ENCODE results near the gene SLC9A9. TPM values are rescaled to one million over a fixed set of nuclear protein-coding genes. Genes with fewer than 3 reads are reported as not detected.

SLC9A9 gene
- total and polyA plus RNA-seq, 2 donors (not counting 1 experiment from before 2014, with no cell fraction given) = 14.3 to 74.0 TPM

DNA sequence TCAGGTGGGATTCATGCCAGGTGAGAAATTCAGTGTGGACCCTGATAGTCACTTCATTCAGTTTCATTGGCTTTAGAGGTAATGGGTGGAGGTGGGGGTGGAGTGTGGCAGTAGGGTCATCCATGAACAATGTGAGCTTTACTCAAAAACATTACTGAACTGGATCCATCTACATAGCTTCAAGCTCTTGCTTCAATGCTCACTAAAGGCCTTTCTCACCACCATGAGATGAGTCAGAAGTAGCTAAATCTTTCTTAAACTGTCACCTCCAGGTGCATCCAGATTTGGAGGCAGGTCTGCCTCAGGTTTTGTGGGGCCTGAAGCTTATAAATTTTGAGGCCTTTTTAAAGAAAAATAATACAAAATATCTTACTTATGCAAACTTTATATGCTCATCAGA, 365.1 kb downstream of the SLC9A9 start:
- TF ChIP-seq, protein P1, sequence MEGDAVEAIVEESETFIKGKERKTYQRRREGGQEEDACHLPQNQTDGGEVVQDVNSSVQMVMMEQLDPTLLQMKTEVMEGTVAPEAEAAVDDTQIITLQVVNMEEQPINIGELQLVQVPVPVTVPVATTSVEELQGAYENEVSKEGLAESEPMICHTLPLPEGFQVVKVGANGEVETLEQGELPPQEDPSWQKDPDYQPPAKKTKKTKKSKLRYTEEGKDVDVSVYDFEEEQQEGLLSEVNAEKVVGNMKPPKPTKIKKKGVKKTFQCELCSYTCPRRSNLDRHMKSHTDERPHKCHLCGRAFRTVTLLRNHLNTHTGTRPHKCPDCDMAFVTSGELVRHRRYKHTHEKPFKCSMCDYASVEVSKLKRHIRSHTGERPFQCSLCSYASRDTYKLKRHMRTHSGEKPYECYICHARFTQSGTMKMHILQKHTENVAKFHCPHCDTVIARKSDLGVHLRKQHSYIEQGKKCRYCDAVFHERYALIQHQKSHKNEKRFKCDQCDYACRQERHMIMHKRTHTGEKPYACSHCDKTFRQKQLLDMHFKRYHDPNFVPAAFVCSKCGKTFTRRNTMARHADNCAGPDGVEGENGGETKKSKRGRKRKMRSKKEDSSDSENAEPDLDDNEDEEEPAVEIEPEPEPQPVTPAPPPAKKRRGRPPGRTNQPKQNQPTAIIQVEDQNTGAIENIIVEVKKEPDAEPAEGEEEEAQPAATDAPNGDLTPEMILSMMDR (conservative IDR thresholded peaks at IDR 0.05 in 1 of 2, IDR thresholded peaks at IDR 0.05 in 1 of 2; ENCODE audit: low read depth in 1 of 2, low read length in 2 of 2) = no peak
- TF ChIP-seq EZH2 (IDR thresholded peaks at IDR 0.05; ENCODE audit: low read length, missing control alignments) = no peak
- Histone ChIP-seq H3K4me1 (ENCODE audit: control insufficient read depth, extremely low read depth, insufficient read depth, low read length) (no peaks in the 10 kb centered on the region), H2AFZ (ENCODE audit: low read length) (no peak overlapping the region), H3K27ac (ENCODE audit: insufficient read depth, low read length) (no peak overlapping the region), H3K4me2 (ENCODE audit: extremely low read depth, insufficient read depth, low read length) (no peak overlapping the region), H3K36me3 (ENCODE audit: control insufficient read depth, insufficient read depth, low read length) (no peaks in the 10 kb centered on the region), H3K27me3 (ENCODE audit: control insufficient read depth, insufficient read depth, low read length) (no peaks in the 10 kb centered on the region), H4K20me1 (ENCODE audit: control insufficient read depth, extremely low read depth, insufficient read depth, low read length) (no peaks in the 10 kb centered on the region), H3K9me3 (ENCODE audit: control insufficient read depth, insufficient read depth, low read depth, low read length) (no peaks in the 10 kb centered on the region), H3K9ac (ENCODE audit: insufficient read depth, low read length) (no peak overlapping the region), H3K79me2 (ENCODE audit: control insufficient read depth, insufficient read depth, low read length) (no peaks in the 10 kb centered on the region), H3K4me3 (replicated peaks in 1 of 4; ENCODE audit: control extremely low read depth in 1 of 4, insufficient read depth in 1 of 4, low read depth in 3 of 4, low read length in 4 of 4) (no peak overlapping the region)
- DNase-seq (ENCODE audit: low read depth in 2 of 2) = peak in 1 of 2 donors; percentile 11

DNA sequence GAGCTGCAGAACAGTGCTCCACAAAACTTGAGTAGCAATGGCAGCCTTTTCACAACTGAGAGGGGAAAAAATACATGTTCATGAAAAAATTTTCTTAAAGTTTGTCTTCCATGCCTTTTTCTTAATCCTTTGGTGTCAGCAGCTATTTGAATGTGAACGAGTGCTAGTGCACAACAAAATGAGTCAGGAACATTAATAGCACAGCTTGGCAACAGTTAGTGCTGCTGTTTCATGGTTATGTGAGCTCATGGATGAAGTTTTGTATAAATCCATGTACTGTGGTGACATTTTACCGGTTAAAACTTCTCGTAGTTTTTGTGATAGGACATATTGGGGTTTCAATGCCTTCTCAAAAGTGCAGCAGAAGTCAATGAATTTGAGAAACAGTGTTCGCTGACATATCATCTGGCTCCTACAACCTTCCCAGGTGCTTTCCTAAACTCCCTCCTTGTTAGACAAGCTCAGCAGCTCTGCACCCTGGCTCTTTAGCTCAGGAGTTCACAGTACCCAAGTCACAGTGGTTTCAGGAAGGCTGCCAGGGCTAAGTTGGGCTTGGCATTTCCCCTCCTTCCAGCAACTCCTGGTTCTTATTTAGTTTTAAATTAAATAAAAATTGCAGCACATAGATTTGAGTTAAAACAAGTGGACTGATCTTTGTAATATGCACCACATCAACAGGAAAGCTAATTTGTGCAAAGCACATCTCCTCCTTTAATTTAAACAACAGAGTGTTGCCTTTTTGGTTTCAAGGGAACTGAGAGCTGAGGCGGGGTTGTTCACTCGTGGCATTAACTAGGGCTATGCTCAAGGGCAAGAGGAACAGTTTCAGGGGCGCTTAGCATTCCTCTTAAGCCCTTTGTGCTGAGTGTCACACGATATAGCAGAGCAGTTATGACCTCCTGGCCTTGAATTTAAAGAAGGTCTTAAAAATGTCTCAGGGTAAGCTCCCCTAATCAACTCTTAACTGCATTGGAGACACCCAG, 365.9 kb downstream of the SLC9A9 start:
- peak; percentile 31 to 46 for DNase-seq (ENCODE audit: low read depth in 2 of 2)
- H3K4me2 ChIP-seq (ENCODE audit: extremely low read depth, insufficient read depth, low read length) = no peak overlapping the region
- TF ChIP-seq EZH2 (IDR thresholded peaks at IDR 0.05; ENCODE audit: low read length, missing control alignments) = no peak
- TF ChIP-seq, protein P1 (conservative IDR thresholded peaks at IDR 0.05 in 1 of 2, IDR thresholded peaks at IDR 0.05 in 1 of 2; ENCODE audit: low read depth in 1 of 2, low read length in 2 of 2) = no peak

DNA sequence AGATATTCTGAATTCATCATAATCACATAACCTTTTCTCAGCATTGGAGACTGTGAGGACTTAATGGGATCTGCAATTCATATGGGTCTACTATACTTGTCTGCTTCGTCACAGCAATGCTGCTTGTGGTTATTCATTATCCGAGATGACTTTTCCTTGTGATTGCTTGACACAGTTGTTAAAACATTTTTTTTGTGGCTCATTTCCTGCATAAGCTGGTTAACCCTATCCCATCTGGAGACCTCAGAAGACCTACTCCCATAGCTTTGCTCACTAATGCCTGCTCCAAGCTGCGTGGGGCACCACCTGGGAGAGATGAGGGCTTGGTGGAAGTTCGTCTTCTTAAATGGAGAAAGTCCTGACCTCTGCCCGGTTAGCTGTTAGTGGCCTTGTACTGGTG, 367.9 kb downstream of the SLC9A9 start:
- no peak overlapping the region for H3K27ac ChIP-seq (ENCODE audit: insufficient read depth, low read length)
- no peak overlapping the region for H2AFZ ChIP-seq (ENCODE audit: low read length)
- H3K27me3 ChIP-seq (ENCODE audit: control insufficient read depth, insufficient read depth, low read length) = no peaks in the 10 kb centered on the region
- no peaks in the 10 kb centered on the region for H3K9me3 ChIP-seq (ENCODE audit: control insufficient read depth, insufficient read depth, low read depth, low read length)
- no peaks in the 10 kb centered on the region for H3K79me2 ChIP-seq (ENCODE audit: control insufficient read depth, insufficient read depth, low read length)
- peak; percentile 34 to 74 for DNase-seq (ENCODE audit: low read depth in 2 of 2)
- no peaks in the 10 kb centered on the region for H3K36me3 ChIP-seq (ENCODE audit: control insufficient read depth, insufficient read depth, low read length)
- no peak overlapping the region for H3K9ac ChIP-seq (ENCODE audit: insufficient read depth, low read length)
- no peak overlapping the region for H3K4me3 ChIP-seq (replicated peaks in 1 of 4; ENCODE audit: control extremely low read depth in 1 of 4, insufficient read depth in 1 of 4, low read depth in 3 of 4, low read length in 4 of 4)
- no peaks in the 10 kb centered on the region for H4K20me1 ChIP-seq (ENCODE audit: control insufficient read depth, extremely low read depth, insufficient read depth, low read length)
- no peak overlapping the region for H3K4me2 ChIP-seq (ENCODE audit: extremely low read depth, insufficient read depth, low read length)
- H3K4me1 ChIP-seq (ENCODE audit: control insufficient read depth, extremely low read depth, insufficient read depth, low read length) = no peaks in the 10 kb centered on the region
- TF ChIP-seq EZH2 (IDR thresholded peaks at IDR 0.05; ENCODE audit: low read length, missing control alignments) = no peak
- TF ChIP-seq, protein P1 (conservative IDR thresholded peaks at IDR 0.05 in 1 of 2, IDR thresholded peaks at IDR 0.05 in 1 of 2; ENCODE audit: low read depth in 1 of 2, low read length in 2 of 2) = no peak

More for the DNA sequence above, 365.9 kb downstream of the SLC9A9 start:
- no peak overlapping the region for H3K9ac ChIP-seq (ENCODE audit: insufficient read depth, low read length)
- H3K36me3 ChIP-seq (ENCODE audit: control insufficient read depth, insufficient read depth, low read length) = no peaks in the 10 kb centered on the region
- no peaks in the 10 kb centered on the region for H3K4me1 ChIP-seq (ENCODE audit: control insufficient read depth, extremely low read depth, insufficient read depth, low read length)
- no peak overlapping the region for H3K27ac ChIP-seq (ENCODE audit: insufficient read depth, low read length)
- H3K79me2 ChIP-seq (ENCODE audit: control insufficient read depth, insufficient read depth, low read length) = no peaks in the 10 kb centered on the region
- no peaks in the 10 kb centered on the region for H3K27me3 ChIP-seq (ENCODE audit: control insufficient read depth, insufficient read depth, low read length)
- no peaks in the 10 kb centered on the region for H4K20me1 ChIP-seq (ENCODE audit: control insufficient read depth, extremely low read depth, insufficient read depth, low read length)
- H3K9me3 ChIP-seq (ENCODE audit: control insufficient read depth, insufficient read depth, low read depth, low read length) = no peaks in the 10 kb centered on the region
- H2AFZ ChIP-seq (ENCODE audit: low read length) = no peak overlapping the region
- no peak overlapping the region for H3K4me3 ChIP-seq (replicated peaks in 1 of 4; ENCODE audit: control extremely low read depth in 1 of 4, insufficient read depth in 1 of 4, low read depth in 3 of 4, low read length in 4 of 4)

Data from fibroblast of lung (primary cell).